HepG2 (cell line): Measurements from ENCODE around the gene SYS1. TPM values are rescaled to one million over a fixed set of nuclear protein-coding genes. Genes with fewer than 3 reads are reported as not detected.

Experiments used
- ATAC-seq: fragments of 200-7000 bp; cut with Tn5 transposase; 3 replicates; pipeline ENCODE4 v1.9.1; 2020; ENCODE audit warnings: mild to moderate bottlenecking, moderate library complexity
- BruUV-seq: library from RNA; stranded (reverse); fragments of 400-500 nt; replicated peaks from 2 replicates; lab custom pipeline; 2021; lab: Mats Ljungman, UMichigan
- CTCF ChIA-PET: fragments of 300-600 bp; formaldehyde crosslinking; extraction: SDS; loops from one replicate; lab custom pipeline; 2021; ENCODE audit warnings: low total read pairs, inconsistent platforms, low intra/inter-chr PET ratio; lab: Yijun Ruan, JAX
- POLR2A ChIA-PET: fragments of 350-600 bp; sonication (Branson Sonifier 250); formaldehyde crosslinking; loops from one replicate; lab custom pipeline; 2020; ENCODE audit warnings: antibody characterized with exemption, inconsistent platforms; lab: Yijun Ruan, JAX
- DNase-seq: peaks from one replicate; pipeline ENCODE4 v3.0.0-alpha.2; 2015; ENCODE audit warnings: low spot score
- FAIRE-seq: peaks from 3 replicates; lab custom pipeline; 2011; peaks lifted over from hg19 to GRCh38; lab: Jason Lieb, UNC
- H2AFZ ChIP-seq: one replicate; pipeline ENCODE4 v1.6.1; 2011; ENCODE audit warnings: low read length, inconsistent platforms
- H3K27ac ChIP-seq: fragments of 300-600 bp; 3 replicates; pipeline ENCODE4 v1.8.0; 2011; ENCODE audit warnings: mixed run types, mild to moderate bottlenecking, mixed read lengths, low read length, inconsistent platforms; ENCODE audit not compliant: insufficient read depth; ENCODE audit errors: extremely low read length
- H3K27me3 ChIP-seq, 2 experiments: fragments of 200-600 bp in 1 of 2; 2 replicates in 1 of 2; 3 replicates in 1 of 2; pipeline versions ENCODE4 v1.6.0 to v1.8.0; 2011; ENCODE audit warnings: low read length in 2 of 2, mild to moderate bottlenecking in 2 of 2, moderate library complexity in 2 of 2, inconsistent platforms in 1 of 2; ENCODE audit not compliant: insufficient read depth in 2 of 2, control insufficient read depth in 1 of 2
- H3K36me3 ChIP-seq, 2 experiments: fragments of 200-600 bp in 1 of 2; replicated peaks in 1 of 2; 2 replicates in 1 of 2; 3 replicates in 1 of 2; pipeline versions ENCODE4 v1.5.1 to v1.8.0; 2011; ENCODE audit warnings: low read length in 2 of 2, inconsistent platforms in 1 of 2; ENCODE audit not compliant: insufficient read depth in 2 of 2, control insufficient read depth in 1 of 2
- H3K4me1 ChIP-seq: 2 replicates; pipeline ENCODE4 v1.5.1; 2012; ENCODE audit warnings: low read length, inconsistent platforms; ENCODE audit not compliant: insufficient read depth
- H3K4me2 ChIP-seq: 2 replicates; pipeline ENCODE4 v1.6.0; 2011; ENCODE audit warnings: low read depth, low read length, inconsistent platforms
- H3K4me3 ChIP-seq, 3 experiments: fragments of 200-600 bp in 1 of 3; sonication (generic), shearing (Covaris generic) in 1 of 3; replicated peaks in 1 of 3; 2 replicates each; pipeline ENCODE4 v1.5.1; 2011 to 2016; ENCODE audit warnings: low read length in 3 of 3, inconsistent platforms in 2 of 3, low read depth in 2 of 3, mild to moderate bottlenecking in 2 of 3, control low read depth in 1 of 3, mixed read lengths in 1 of 3; ENCODE audit not compliant: insufficient read depth in 1 of 3
- H3K79me2 ChIP-seq: one replicate; pipeline ENCODE4 v1.6.1; 2011; ENCODE audit warnings: low read length, inconsistent platforms; ENCODE audit not compliant: insufficient read depth
- H3K9ac ChIP-seq: 2 replicates; pipeline ENCODE4 v1.6.0; 2011; ENCODE audit warnings: mild to moderate bottlenecking, low read depth, low read length, inconsistent platforms; ENCODE audit not compliant: insufficient read depth
- H3K9me3 ChIP-seq: 2 replicates; pipeline ENCODE4 v1.5.1; 2012; ENCODE audit warnings: mild to moderate bottlenecking, low read length
- H4K20me1 ChIP-seq: 2 replicates; pipeline ENCODE4 v1.6.0; 2011; ENCODE audit warnings: inconsistent platforms, mild to moderate bottlenecking, low read length, moderate library complexity; ENCODE audit not compliant: insufficient read depth
- ARNT ChIP-seq: fragments of 450-650 bp; IDR thresholded peaks from 2 replicates; pipeline ENCODE4 v1.6.1; 2017
- FOXA1 ChIP-seq, 2 experiments: fragments of 450-650 bp in 1 of 2; sonication (generic) in 1 of 2; formaldehyde crosslinking in 1 of 2; IDR thresholded peaks; 2 replicates each; pipeline versions ENCODE4 v1.4.0 to v1.6.1; 2016 to 2020; ENCODE audit warnings: missing genetic modification reagents in 1 of 2
- FOXJ3 ChIP-seq: sonication (generic); formaldehyde crosslinking; IDR thresholded peaks from 2 replicates; pipeline ENCODE4 v1.4.0; 2020; ENCODE audit warnings: missing genetic modification reagents, mild to moderate bottlenecking, borderline replicate concordance
- FOXO1 ChIP-seq: sonication (generic); formaldehyde crosslinking; IDR thresholded peaks from 2 replicates; pipeline ENCODE4 v1.4.0; 2020; ENCODE audit warnings: missing genetic modification reagents
- HMG20B ChIP-seq: conservative IDR thresholded peaks from 2 replicates; pipeline ENCODE4 v1.6.1; 2016; ENCODE audit warnings: missing genetic modification reagents, missing compliant biosample characterization
- KDM1A ChIP-seq: IDR thresholded peaks from 2 replicates; pipeline ENCODE4 v1.6.1; 2016; ENCODE audit warnings: missing compliant biosample characterization
- NFIC ChIP-seq: IDR thresholded peaks from 2 replicates; pipeline ENCODE4 v1.6.1; 2012; ENCODE audit warnings: mild to moderate bottlenecking, low read length, inconsistent platforms
- PATZ1 ChIP-seq: sonication (generic); formaldehyde crosslinking; IDR thresholded peaks from 2 replicates; pipeline ENCODE4 v1.4.0; 2020; ENCODE audit warnings: missing genetic modification reagents
- SMARCC2 ChIP-seq: fragments of 450-650 bp; IDR thresholded peaks from 2 replicates; pipeline ENCODE4 v1.6.1; 2017; ENCODE audit warnings: antibody characterized with exemption, mild to moderate bottlenecking
- SPEN ChIP-seq: sonication (generic); formaldehyde crosslinking; IDR thresholded peaks from 2 replicates; pipeline ENCODE4 v1.5.1; 2020; ENCODE audit warnings: low read depth, mild to moderate bottlenecking, missing genetic modification reagents
- ZNF530 ChIP-seq: sonication (generic); formaldehyde crosslinking; IDR thresholded peaks from 2 replicates; pipeline ENCODE4 v1.5.0; 2020; ENCODE audit warnings: low read depth, mild to moderate bottlenecking, missing genetic modification reagents
- ZNF562 ChIP-seq: sonication (generic); formaldehyde crosslinking; IDR thresholded peaks from 2 replicates; pipeline ENCODE4 v1.8.0; 2022; ENCODE audit warnings: missing genetic modification reagents, borderline replicate concordance
- WGBS: methylation state at CpG from one replicate; pipeline ENCODE4 v1.1.6; 2017; ENCODE audit warnings: low lambda C conversion rate; 5-methylcytosine and 5-hydroxymethylcytosine counted together
- in situ Hi-C: cut with HindIII; loops from 2 replicates; pipeline ENCODE4 v1.10.0; 2017; ENCODE audit warnings: low pct_unique_long_range_greater_than_20kb; ENCODE audit not compliant: extremely low pct_ligation_motif_present
- intact Hi-C: fragments of 100-400 bp; cut with micrococcal nuclease; formaldehyde crosslinking; loops from one replicate; pipeline ENCODE4 v1.10.0; 2022; ENCODE audit not compliant: unreplicated experiment
- polyA plus RNA-seq, 8 experiments: library from polyadenylated mRNA; depleted of rRNA in 3 of 8; stranded (reverse) in 7 of 8; unstranded in 1 of 8; fragments of >200 nt; fragmentation: Illumina TruSeq in 4 of 8; extraction: Trizol in 4 of 8; gene quantifications; 2 replicates each; pipeline versions ENCODE4 v1.2.1 to v1.2.3, GENCODE V29; 2011 to 2016; ENCODE audit warnings: low read depth in 4 of 8, missing spikeins in 1 of 8, mixed read lengths in 1 of 8; ENCODE audit not compliant: insufficient read depth in 1 of 8
- total RNA-seq, 5 experiments: library from RNA; depleted of rRNA; stranded (reverse); fragments of >200 nt; fragmentation: Illumina TruSeq; extraction: Trizol; gene quantifications; 2 replicates each; pipeline ENCODE4 v1.2.3, GENCODE V29; 2016; ENCODE audit warnings: low read depth in 1 of 5
- TF ChIP-seq, protein P1 (sequence below): sonication (generic); formaldehyde crosslinking; IDR thresholded peaks from 2 replicates; pipeline ENCODE4 v1.4.0; 2020; ENCODE audit warnings: missing genetic modification reagents, borderline replicate concordance
- TF ChIP-seq, protein P2 (sequence below): sonication (generic); formaldehyde crosslinking; IDR thresholded peaks from 2 replicates; pipeline ENCODE4 v1.5.0; 2020; ENCODE audit warnings: mild to moderate bottlenecking, missing genetic modification reagents, borderline replicate concordance

The SYS1 gene
- total and polyA plus RNA-seq, 2 of the 13 experiments (the other 11 are each of a cell fraction or from before 2014, with no cell fraction given) = 38.3 to 65.6 TPM

DNA sequence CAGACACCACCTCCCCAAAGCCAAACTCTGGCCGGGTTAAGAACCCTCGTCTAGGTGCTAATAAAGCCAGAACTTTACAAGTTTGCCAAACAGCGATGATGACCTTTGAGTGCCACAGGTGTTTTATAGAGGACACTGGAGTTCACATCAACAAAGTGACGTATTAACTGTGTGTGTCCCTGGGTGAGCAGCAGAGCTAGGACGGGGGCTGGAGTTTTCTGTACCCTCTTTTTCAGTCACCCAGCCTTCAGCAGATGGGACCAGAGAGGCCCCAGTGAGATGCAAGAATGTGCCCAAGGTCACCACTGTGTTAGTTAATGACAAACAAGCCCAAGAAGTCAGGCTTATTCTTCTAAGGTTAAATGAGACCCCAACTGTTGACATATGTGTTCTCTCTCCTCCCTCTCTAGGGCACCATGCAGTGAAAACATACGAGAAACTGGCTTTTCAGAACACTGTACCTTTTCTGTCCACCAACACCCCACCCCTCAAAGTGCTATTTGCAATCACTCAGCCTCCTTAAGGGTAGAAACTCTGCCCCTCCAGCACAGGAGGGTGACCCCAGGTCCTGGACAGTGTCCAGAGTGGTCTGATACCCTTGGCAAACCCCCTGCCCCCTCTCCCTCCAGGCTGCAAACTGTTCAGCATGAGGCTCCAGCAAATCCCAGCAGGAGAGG, 20.0 kb upstream of the SYS1 start (continued):
- TF ChIP-seq, protein P1, sequence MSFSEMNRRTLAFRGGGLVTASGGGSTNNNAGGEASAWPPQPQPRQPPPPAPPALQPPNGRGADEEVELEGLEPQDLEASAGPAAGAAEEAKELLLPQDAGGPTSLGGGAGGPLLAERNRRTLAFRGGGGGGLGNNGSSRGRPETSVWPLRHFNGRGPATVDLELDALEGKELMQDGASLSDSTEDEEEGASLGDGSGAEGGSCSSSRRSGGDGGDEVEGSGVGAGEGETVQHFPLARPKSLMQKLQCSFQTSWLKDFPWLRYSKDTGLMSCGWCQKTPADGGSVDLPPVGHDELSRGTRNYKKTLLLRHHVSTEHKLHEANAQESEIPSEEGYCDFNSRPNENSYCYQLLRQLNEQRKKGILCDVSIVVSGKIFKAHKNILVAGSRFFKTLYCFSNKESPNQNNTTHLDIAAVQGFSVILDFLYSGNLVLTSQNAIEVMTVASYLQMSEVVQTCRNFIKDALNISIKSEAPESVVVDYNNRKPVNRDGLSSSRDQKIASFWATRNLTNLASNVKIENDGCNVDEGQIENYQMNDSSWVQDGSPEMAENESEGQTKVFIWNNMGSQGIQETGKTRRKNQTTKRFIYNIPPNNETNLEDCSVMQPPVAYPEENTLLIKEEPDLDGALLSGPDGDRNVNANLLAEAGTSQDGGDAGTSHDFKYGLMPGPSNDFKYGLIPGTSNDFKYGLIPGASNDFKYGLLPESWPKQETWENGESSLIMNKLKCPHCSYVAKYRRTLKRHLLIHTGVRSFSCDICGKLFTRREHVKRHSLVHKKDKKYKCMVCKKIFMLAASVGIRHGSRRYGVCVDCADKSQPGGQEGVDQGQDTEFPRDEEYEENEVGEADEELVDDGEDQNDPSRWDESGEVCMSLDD (CRISPR knock-in tag) = peak; percentile 54; the same call in 1 of the 2 replicates

- WGBS = 0% methylated on average over 6 of the region's 6 CpGs
- Histone ChIP-seq H3K9me3 (no peaks in the 10 kb centered on the region), H3K27me3 (peaks cover 0 to 3% of the 10 kb centered on the region in 2 experiments; a peak in 2 of 5 replicates), H4K20me1 (peaks cover 8% of the 10 kb centered on the region; the same call in 1 of the 2 replicates), H3K4me3 (peak overlapping the region; percentile 49 to 87 (median 54)), H3K9ac (peak overlapping the region; percentile 66), H3K36me3 (no peaks in the 10 kb centered on the region), H3K4me2 (peak overlapping the region; percentile 99), H3K79me2 (peaks cover 55% of the 10 kb centered on the region), H3K4me1 (peaks cover 95% of the 10 kb centered on the region), H2AFZ (no peak overlapping the region), H3K27ac (peak overlapping the region; percentile 80)
- ChIA-PET CTCF (no interaction called here), POLR2A (interaction anchor here (0.8 to 23.9 kb wide), 20 partner anchors 8 to 1785 kb away, joined by 3 to 1422 read pairs (median 6); partner anchors contain the start of genes PCIF1, PIGT, SDC4 and SGK2)
- ATAC-seq (peak; percentile 43), FAIRE-seq (no peak), DNase-seq (peak; percentile 89)
- in situ Hi-C loops (no loop called here), intact Hi-C loops (loop anchor here (2.0 to 5.0 kb wide), 3 partner anchors 15 to 629 kb away; partner anchors contain the start of genes PIGT and ZNF335)
- BruUV-seq = no TSS peak
- TF ChIP-seq SMARCC2 = no peak
- 0 out of 2 replicates have a peak, but pooled peaks have one; percentile 46 for TF ChIP-seq KDM1A (CRISPR knock-in tag)
- TF ChIP-seq, protein P2, sequence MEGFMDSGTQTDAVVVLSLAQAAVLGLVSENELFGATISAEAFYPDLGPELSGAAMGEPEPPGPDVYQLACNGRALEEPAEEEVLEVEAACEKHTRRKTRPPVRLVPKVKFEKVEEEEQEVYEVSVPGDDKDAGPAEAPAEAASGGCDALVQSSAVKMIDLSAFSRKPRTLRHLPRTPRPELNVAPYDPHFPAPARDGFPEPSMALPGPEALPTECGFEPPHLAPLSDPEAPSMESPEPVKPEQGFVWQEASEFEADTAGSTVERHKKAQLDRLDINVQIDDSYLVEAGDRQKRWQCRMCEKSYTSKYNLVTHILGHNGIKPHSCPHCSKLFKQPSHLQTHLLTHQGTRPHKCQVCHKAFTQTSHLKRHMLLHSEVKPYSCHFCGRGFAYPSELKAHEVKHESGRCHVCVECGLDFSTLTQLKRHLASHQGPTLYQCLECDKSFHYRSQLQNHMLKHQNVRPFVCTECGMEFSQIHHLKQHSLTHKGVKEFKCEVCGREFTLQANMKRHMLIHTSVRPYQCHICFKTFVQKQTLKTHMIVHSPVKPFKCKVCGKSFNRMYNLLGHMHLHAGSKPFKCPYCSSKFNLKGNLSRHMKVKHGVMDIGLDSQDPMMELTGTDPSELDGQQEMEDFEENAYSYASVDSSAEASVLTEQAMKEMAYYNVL (CRISPR knock-in tag) = peak; percentile 8; the same call in 1 of the 2 replicates
- TF ChIP-seq ZNF562 (CRISPR knock-in tag) = no peak
- peak; percentile 32; the same call in 1 of the 2 replicates for TF ChIP-seq HMG20B (CRISPR knock-in tag)
- no peak; the same call in 1 of the 2 replicates for TF ChIP-seq NFIC
- no peak for TF ChIP-seq FOXA1 (IDR thresholded peaks at IDR 0.05)
- TF ChIP-seq FOXA1 (CRISPR knock-in tag; IDR thresholded peaks at IDR 0.05) = peak; percentile 57; the same call in 1 of the 2 replicates
- TF ChIP-seq ZNF530 (CRISPR knock-in tag) = no peak
- no peak for TF ChIP-seq ARNT
- TF ChIP-seq FOXO1 (CRISPR knock-in tag) = peak; percentile 44; the same call in 1 of the 2 replicates
- TF ChIP-seq FOXJ3 (CRISPR knock-in tag) = peak; percentile 75
- TF ChIP-seq SPEN (CRISPR knock-in tag) = peak; percentile 16; the same call in 1 of the 2 replicates
- no peak; the same call in 1 of the 2 replicates for TF ChIP-seq PATZ1
These were observed 19.3 kb upstream of the SYS1 start for GRCh38 chr20:45343532-45344167.
